ENCODE results near the gene ADARB2. TPM values are rescaled to one million over a fixed set of nuclear protein-coding genes. Genes with fewer than 3 reads are reported as not detected.
"Not testable (repeated sequence)": the region's sequence is repeated elsewhere in the genome, so short reads cannot be mapped to it uniquely, and the experiment has no call there.

Gene ADARB2
- total RNA-seq, 2 experiments from 2014 or later, result 2.5 to 3.0 TPM

DNA sequence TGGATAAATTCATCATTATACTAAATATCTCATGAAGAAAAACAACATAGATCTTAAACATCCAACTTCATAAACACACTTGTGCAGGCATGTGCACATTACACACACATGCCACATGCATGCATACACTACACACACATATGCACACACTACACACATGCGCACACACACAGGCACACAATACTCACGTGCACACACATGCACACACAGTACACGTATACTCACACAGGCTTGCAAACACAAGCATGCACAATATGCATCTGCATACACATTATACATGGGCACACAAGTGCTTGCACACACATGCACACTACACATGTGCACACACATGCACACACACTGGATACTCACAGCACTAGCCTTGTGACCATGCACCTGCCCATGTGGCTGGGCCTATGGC is 105.2 kb downstream of the ADARB2 start:
- Mint-ChIP-seq H3K36me3 (ENCODE audit: low read depth) (no peaks in the 10 kb centered on the region), H3K4me1 (no peaks in the 10 kb centered on the region), H3K27me3 (no peaks in the 10 kb centered on the region), H3K27ac (no peak overlapping the region), H3K4me3 (no peak overlapping the region), H3K9me3 (no peaks in the 10 kb centered on the region)
- CTCF ChIA-PET, result no interaction called here
- no peak for DNase-seq
- POLR2A ChIA-PET, result no interaction called here

- H3K9me3 Mint-ChIP-seq, result no peaks in the 10 kb centered on the region
- no peaks in the 10 kb centered on the region for H3K27me3 Mint-ChIP-seq
- no peaks in the 10 kb centered on the region for H3K4me1 Mint-ChIP-seq
- ChIA-PET POLR2A (no interaction called here), CTCF (no interaction called here)
- H3K27ac Mint-ChIP-seq, result no peak overlapping the region
- no peaks in the 10 kb centered on the region for H3K36me3 Mint-ChIP-seq (ENCODE audit: low read depth)
- no peak for DNase-seq
- no peak overlapping the region for H3K4me3 Mint-ChIP-seq
Measured at GRCh38 chr10:1631282-1631681, 106.0 kb downstream of the ADARB2 start.

DNA sequence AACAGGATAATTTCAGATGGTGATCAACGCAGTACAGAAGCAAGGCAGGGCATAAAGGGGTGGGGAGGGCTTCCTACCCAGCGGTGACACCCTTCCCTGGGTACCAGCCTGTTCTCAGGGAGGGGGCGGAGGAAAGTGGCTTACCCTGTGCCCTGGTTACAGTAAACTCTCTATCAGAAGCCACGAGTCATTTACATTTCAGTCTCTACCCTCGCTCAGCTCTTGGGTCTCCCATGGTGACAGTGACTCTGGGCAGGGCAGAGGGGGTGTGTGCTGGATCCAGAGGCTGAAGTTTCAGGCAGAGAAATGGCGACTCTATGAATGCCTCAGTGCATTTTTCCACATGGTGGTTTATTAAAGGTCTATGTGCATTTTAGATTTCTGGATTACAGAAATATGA is 107.0 kb downstream of the ADARB2 start:
- no peak overlapping the region for H3K4me3 Mint-ChIP-seq
- no peaks in the 10 kb centered on the region for H3K4me1 Mint-ChIP-seq

GRCh38 chr10:1629326-1630198 is 107.8 kb downstream of the ADARB2 start:
- CTCF ChIA-PET, result no interaction called here
- no peak overlapping the region for H3K4me3 Mint-ChIP-seq
- POLR2A ChIA-PET, result no interaction called here
- H3K27ac Mint-ChIP-seq, result no peak overlapping the region
- H3K4me1 Mint-ChIP-seq, result no peaks in the 10 kb centered on the region
- DNase-seq, result no peak
- H3K36me3 Mint-ChIP-seq (ENCODE audit: low read depth), result no peaks in the 10 kb centered on the region
- no peaks in the 10 kb centered on the region for H3K9me3 Mint-ChIP-seq
- no peaks in the 10 kb centered on the region for H3K27me3 Mint-ChIP-seq

More for the DNA sequence above, 107.0 kb downstream of the ADARB2 start:
- POLR2A ChIA-PET, result no interaction called here
- Mint-ChIP-seq H3K27ac (no peak overlapping the region), H3K27me3 (no peaks in the 10 kb centered on the region), H3K9me3 (no peaks in the 10 kb centered on the region), H3K36me3 (ENCODE audit: low read depth) (no peaks in the 10 kb centered on the region)
- CTCF ChIA-PET, result no interaction called here
- DNase-seq, result no peak

GRCh38 chr10:1628757-1629156 is 108.6 kb downstream of the ADARB2 start:
- no peak for DNase-seq
- no peaks in the 10 kb centered on the region for H3K36me3 Mint-ChIP-seq (ENCODE audit: low read depth)
- CTCF ChIA-PET, result no interaction called here
- no peaks in the 10 kb centered on the region for H3K4me1 Mint-ChIP-seq
- H3K9me3 Mint-ChIP-seq, result no peaks in the 10 kb centered on the region
- no peaks in the 10 kb centered on the region for H3K27me3 Mint-ChIP-seq
- POLR2A ChIA-PET, result no interaction called here
- no peak overlapping the region for H3K4me3 Mint-ChIP-seq
- H3K27ac Mint-ChIP-seq, result no peak overlapping the region

GRCh38 chr10:1627945-1628344 is 109.4 kb downstream of the ADARB2 start:
- no peaks in the 10 kb centered on the region for H3K36me3 Mint-ChIP-seq (ENCODE audit: low read depth)
- no peaks in the 10 kb centered on the region for H3K27me3 Mint-ChIP-seq
- no peaks in the 10 kb centered on the region for H3K9me3 Mint-ChIP-seq
- DNase-seq, result no peak
- no peak overlapping the region for H3K4me3 Mint-ChIP-seq
- ChIA-PET POLR2A (no interaction called here), CTCF (no interaction called here)
- no peaks in the 10 kb centered on the region for H3K4me1 Mint-ChIP-seq
- no peak overlapping the region for H3K27ac Mint-ChIP-seq

DNA sequence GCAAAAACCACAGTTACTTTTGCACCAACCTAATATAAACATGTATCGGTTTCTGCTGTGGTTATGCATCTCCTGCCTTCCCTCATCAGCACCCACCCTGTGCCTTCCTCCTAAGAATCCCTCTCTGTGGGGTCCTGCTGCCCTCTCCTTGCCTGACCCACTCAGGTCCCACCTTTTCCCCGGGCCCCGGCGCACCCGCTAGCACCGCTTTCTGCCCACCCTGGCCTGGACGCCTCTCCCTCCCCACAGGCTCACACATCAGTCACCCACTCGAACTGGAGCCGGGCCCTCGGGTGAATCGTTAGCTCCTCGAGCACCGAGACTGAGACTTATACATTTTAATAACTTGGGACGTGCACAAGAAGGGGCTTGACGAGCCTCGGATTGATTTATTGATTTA is 110.5 kb downstream of the ADARB2 start:
- Mint-ChIP-seq H3K4me3 (no peak overlapping the region), H3K9me3 (no peaks in the 10 kb centered on the region), H3K27ac (no peak overlapping the region), H3K36me3 (ENCODE audit: low read depth) (no peaks in the 10 kb centered on the region), H3K27me3 (peaks cover 2% of the 10 kb centered on the region), H3K4me1 (no peaks in the 10 kb centered on the region)
- POLR2A ChIA-PET, result no interaction called here
- no peak for DNase-seq
- CTCF ChIA-PET, result no interaction called here

- peaks cover 2% of the 10 kb centered on the region for H3K27me3 Mint-ChIP-seq
Measured at GRCh38 chr10:1626410-1626809, 110.9 kb downstream of the ADARB2 start.

DNA sequence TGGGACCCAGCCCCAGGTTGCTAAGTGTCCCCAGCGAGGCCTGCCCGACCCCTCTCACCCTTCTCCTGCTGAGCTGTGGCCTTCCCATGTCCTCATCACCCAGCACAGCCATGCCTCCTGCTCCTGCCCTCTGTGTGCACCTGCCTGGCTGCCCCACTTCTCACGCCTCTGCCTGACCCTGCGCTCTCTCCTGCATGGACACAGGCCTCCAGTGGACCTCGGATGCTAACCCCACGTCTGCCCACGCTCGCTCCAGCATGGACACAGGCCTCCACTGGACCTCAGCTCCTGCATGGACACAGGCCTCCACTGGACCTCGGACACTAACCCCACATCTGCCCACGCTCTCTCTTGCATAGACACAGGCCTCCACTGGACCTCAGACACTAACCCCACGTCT is 111.6 kb downstream of the ADARB2 start:
- DNase-seq, result no peak
- Mint-ChIP-seq H3K27me3 (peaks cover 2% of the 10 kb centered on the region), H3K4me1 (no peaks in the 10 kb centered on the region), H3K4me3 (no peak overlapping the region), H3K36me3 (ENCODE audit: low read depth) (no peaks in the 10 kb centered on the region), H3K9me3 (no peaks in the 10 kb centered on the region), H3K27ac (no peak overlapping the region)
- ChIA-PET CTCF (no interaction called here), POLR2A (no interaction called here)

More at GRCh38 chr10:1626410-1626809, 110.9 kb downstream of the ADARB2 start:
- Mint-ChIP-seq H3K9me3 (no peaks in the 10 kb centered on the region), H3K27ac (no peak overlapping the region), H3K4me3 (no peak overlapping the region), H3K36me3 (ENCODE audit: low read depth) (no peaks in the 10 kb centered on the region), H3K4me1 (no peaks in the 10 kb centered on the region)
- DNase-seq, result no peak
- POLR2A ChIA-PET, result no interaction called here
- CTCF ChIA-PET, result no interaction called here

DNA sequence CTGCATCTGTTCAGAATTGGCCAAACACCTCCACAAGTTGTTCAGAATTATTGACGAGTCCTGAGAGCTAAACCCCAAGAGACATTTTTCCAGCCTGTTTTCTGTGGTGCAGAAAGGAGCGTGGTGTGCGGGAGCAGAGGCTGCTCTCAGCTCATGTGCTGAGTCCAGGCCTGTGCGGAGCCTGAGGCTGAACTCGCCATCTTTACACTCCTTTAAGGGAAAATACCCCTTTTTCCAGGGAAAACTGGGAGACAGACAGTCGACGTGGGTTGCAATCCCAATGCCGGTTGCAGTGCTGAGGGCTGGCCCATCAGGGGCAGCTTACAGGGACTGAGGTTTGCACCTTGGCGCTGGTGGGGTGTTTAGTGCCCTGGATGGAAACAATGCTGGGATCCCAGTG is 112.2 kb downstream of the ADARB2 start:
- CTCF ChIA-PET, result no interaction called here

DNA sequence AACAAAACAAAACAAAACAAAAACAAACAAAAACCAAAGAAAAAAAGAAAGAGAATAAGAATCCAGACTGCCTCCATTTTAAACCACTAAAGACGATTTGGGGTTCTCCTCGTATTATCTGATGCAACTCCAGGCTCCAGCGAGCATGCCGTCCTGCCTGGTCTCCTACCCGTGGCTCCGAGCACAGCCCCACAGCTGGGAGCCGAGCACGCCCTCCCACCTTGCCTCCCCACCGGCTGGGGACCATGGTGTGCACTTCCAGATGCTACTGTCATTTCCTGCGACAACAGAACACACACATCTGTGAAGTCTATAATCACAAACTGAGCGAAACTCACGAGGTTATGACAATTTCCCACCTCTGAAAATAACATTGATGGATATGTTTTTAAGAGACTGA is 113.1 kb downstream of the ADARB2 start:
- Mint-ChIP-seq H3K9me3 (no peaks in the 10 kb centered on the region), H3K4me1 (no peaks in the 10 kb centered on the region), H3K27ac (no peak overlapping the region), H3K27me3 (peaks cover 2% of the 10 kb centered on the region), H3K4me3 (no peak overlapping the region), H3K36me3 (ENCODE audit: low read depth) (no peaks in the 10 kb centered on the region)
- POLR2A ChIA-PET, result no interaction called here
- DNase-seq, result no peak
- CTCF ChIA-PET, result no interaction called here

More for the DNA sequence above, 112.2 kb downstream of the ADARB2 start:
- no peak for DNase-seq
- H3K27ac Mint-ChIP-seq, result no peak overlapping the region
- H3K4me1 Mint-ChIP-seq, result no peaks in the 10 kb centered on the region
- no peaks in the 10 kb centered on the region for H3K36me3 Mint-ChIP-seq (ENCODE audit: low read depth)
- no peaks in the 10 kb centered on the region for H3K9me3 Mint-ChIP-seq
- H3K4me3 Mint-ChIP-seq, result no peak overlapping the region
- H3K27me3 Mint-ChIP-seq, result peaks cover 2% of the 10 kb centered on the region
- POLR2A ChIA-PET, result no interaction called here

GRCh38 chr10:1620803-1621202 is 116.5 kb downstream of the ADARB2 start:
- Mint-ChIP-seq H3K9me3 (no peaks in the 10 kb centered on the region), H3K27me3 (peaks cover 2% of the 10 kb centered on the region), H3K36me3 (ENCODE audit: low read depth) (no peaks in the 10 kb centered on the region), H3K27ac (no peak overlapping the region), H3K4me1 (no peaks in the 10 kb centered on the region), H3K4me3 (no peak overlapping the region)
- ChIA-PET POLR2A (no interaction called here), CTCF (no interaction called here)
- no peak for DNase-seq

GRCh38 chr10:1617376-1618317 is 119.7 kb downstream of the ADARB2 start:
- not testable (repeated sequence) for H3K9me3 Mint-ChIP-seq

More at GRCh38 chr10:1617376-1618317, 119.7 kb downstream of the ADARB2 start:
- CTCF ChIA-PET; H3K27me3 Mint-ChIP-seq; H3K4me1 Mint-ChIP-seq; H3K36me3 Mint-ChIP-seq (ENCODE audit: low read depth); POLR2A ChIA-PET; DNase-seq; H3K4me3 Mint-ChIP-seq; H3K27ac Mint-ChIP-seq: not testable (repeated sequence)
